Panc1 (cell line): ENCODE results near the gene SLN.

ENCODE experiments used
- CTCF ChIP-seq: fragments of 450-650 bp; IDR thresholded peaks from 2 replicates; pipeline ENCODE4 v1.5.1; 2017; ENCODE audit warnings: mild to moderate bottlenecking
- POLR2AphosphoS5 ChIP-seq: IDR thresholded peaks from 2 replicates; pipeline ENCODE4 v1.6.1; 2012; ENCODE audit warnings: mild to moderate bottlenecking, low read depth, low read length, moderate library complexity
- REST ChIP-seq, 2 experiments: IDR thresholded peaks; 2 replicates each; pipeline ENCODE4 v1.6.1; 2011 to 2012; ENCODE audit warnings: low read depth in 2 of 2, control low read depth in 1 of 2, low read length in 1 of 2, mild to moderate bottlenecking in 1 of 2, moderate library complexity in 1 of 2; ENCODE audit not compliant: insufficient read depth in 1 of 2

- TF ChIP-seq CTCF (no peak), REST (IDR thresholded peaks at IDR 0.05; ENCODE audit: insufficient read depth in 1 of 2, low read depth in 2 of 2, low read length in 1 of 2) (no peak), POLR2AphosphoS5 (no peak)
Measured at GRCh38 chr11:107733518-107733917, 21.7 kb upstream of the SLN start.
